Measurements from ENCODE around the gene JMJD7. TPM values are rescaled to one million over a fixed set of nuclear protein-coding genes. Genes with fewer than 3 reads are reported as not detected.
A peak's percentile ranks its signal among the peaks of the same experiment; 100 is the strongest.

The JMJD7 gene
- total RNA-seq, 1 donor from 2014 or later = 26.2 TPM

- no peak for TF ChIP-seq CTCF (IDR thresholded peaks at IDR 0.05; ENCODE audit: unreplicated experiment)
- H3K27me3 Mint-ChIP-seq = peaks cover 8% of the 10 kb centered on the region
- no peaks in the 10 kb centered on the region for H3K9me3 Mint-ChIP-seq (ENCODE audit: low read depth)
- no peak overlapping the region for H3K27ac Mint-ChIP-seq
- H3K4me1 Mint-ChIP-seq (ENCODE audit: low read depth) = peaks cover 3% of the 10 kb centered on the region
- DNase-seq (ENCODE audit: low spot score, unreplicated experiment) = no peak
- H3K36me3 Mint-ChIP-seq (ENCODE audit: insufficient read depth) = peaks cover 13% of the 10 kb centered on the region
- H3K4me3 Mint-ChIP-seq (ENCODE audit: low read depth) = no peak overlapping the region
Measured at GRCh38 chr15:41823502-41823901, 4.4 kb upstream of the JMJD7 start.

GRCh38 chr15:41824062-41824745, 3.7 kb upstream of the JMJD7 start:
- H3K27ac Mint-ChIP-seq = no peak overlapping the region
- DNase-seq (ENCODE audit: low spot score, unreplicated experiment) = no peak
- H3K27me3 Mint-ChIP-seq = peaks cover 13% of the 10 kb centered on the region
- H3K36me3 Mint-ChIP-seq (ENCODE audit: insufficient read depth) = peaks cover 11% of the 10 kb centered on the region
- H3K4me3 Mint-ChIP-seq (ENCODE audit: low read depth) = no peak overlapping the region
- no peak for TF ChIP-seq CTCF (IDR thresholded peaks at IDR 0.05; ENCODE audit: unreplicated experiment)
- H3K4me1 Mint-ChIP-seq (ENCODE audit: low read depth) = peaks cover 8% of the 10 kb centered on the region
- H3K9me3 Mint-ChIP-seq (ENCODE audit: low read depth) = no peaks in the 10 kb centered on the region

GRCh38 chr15:41825145-41825544, 2.7 kb upstream of the JMJD7 start:
- Mint-ChIP-seq H3K27ac (no peak overlapping the region), H3K4me1 (ENCODE audit: low read depth) (peaks cover 8% of the 10 kb centered on the region), H3K4me3 (ENCODE audit: low read depth) (no peak overlapping the region), H3K36me3 (ENCODE audit: insufficient read depth) (peaks cover 9% of the 10 kb centered on the region), H3K9me3 (ENCODE audit: low read depth) (no peaks in the 10 kb centered on the region), H3K27me3 (peaks cover 13% of the 10 kb centered on the region)
- no peak for DNase-seq (ENCODE audit: low spot score, unreplicated experiment)
- TF ChIP-seq CTCF (IDR thresholded peaks at IDR 0.05; ENCODE audit: unreplicated experiment) = no peak

- peaks cover 13% of the 10 kb centered on the region for H3K27me3 Mint-ChIP-seq
- peaks cover 9% of the 10 kb centered on the region for H3K36me3 Mint-ChIP-seq (ENCODE audit: insufficient read depth)
- H3K9me3 Mint-ChIP-seq (ENCODE audit: low read depth) = no peaks in the 10 kb centered on the region
- H3K4me3 Mint-ChIP-seq (ENCODE audit: low read depth) = peak overlapping the region; percentile 61
- H3K4me1 Mint-ChIP-seq (ENCODE audit: low read depth) = peaks cover 8% of the 10 kb centered on the region
- peak overlapping the region; percentile 44 for H3K27ac Mint-ChIP-seq
- no peak for TF ChIP-seq CTCF (IDR thresholded peaks at IDR 0.05; ENCODE audit: unreplicated experiment)
- DNase-seq (ENCODE audit: low spot score, unreplicated experiment) = no peak
Measured at GRCh38 chr15:41825572-41826535, 2.0 kb upstream of the JMJD7 start.

GRCh38 chr15:41827290-41827879, 507 bp upstream of the JMJD7 start:
- peak overlapping the region; percentile 83 for H3K4me3 Mint-ChIP-seq (ENCODE audit: low read depth)
- no peak overlapping the region for H3K27ac Mint-ChIP-seq
- H3K36me3 Mint-ChIP-seq (ENCODE audit: insufficient read depth) = peaks cover 8% of the 10 kb centered on the region
- H3K27me3 Mint-ChIP-seq = peaks cover 13% of the 10 kb centered on the region
- TF ChIP-seq CTCF (IDR thresholded peaks at IDR 0.05; ENCODE audit: unreplicated experiment) = peak; percentile 21
- DNase-seq (ENCODE audit: low spot score, unreplicated experiment) = no peak
- H3K9me3 Mint-ChIP-seq (ENCODE audit: low read depth) = no peaks in the 10 kb centered on the region
- H3K4me1 Mint-ChIP-seq (ENCODE audit: low read depth) = peaks cover 8% of the 10 kb centered on the region

Data from progenitor cell of endocrine pancreas (in vitro differentiated cells).